Psoas muscle (tissue), 8 donors: ENCODE measurements around the gene RDX. TPM values are rescaled to one million over a fixed set of nuclear protein-coding genes. Genes with fewer than 3 reads are reported as not detected.

ENCODE experiments used
- ATAC-seq, 4 donors: fragments of 200-7000 bp; cut with Tn5 transposase; one replicate each; pipeline ENCODE4 v1.9.1; 2020; ENCODE audit warnings: moderate library complexity in 3 of 4, mild to moderate bottlenecking in 2 of 4
- DNase-seq, 2 donors: peaks; one replicate each; pipeline ENCODE4 v3.0.0-alpha.2; 2020
- H3K27ac ChIP-seq: fragments of 200-600 bp; one replicate; pipeline ENCODE4 v1.8.0; 2022
- H3K27me3 ChIP-seq, 3 donors: fragments of 200-600 bp in 1 of 3; one replicate each; pipeline versions ENCODE4 v1.6.1 to v1.8.0; 2013 to 2022; ENCODE audit warnings: low read length in 2 of 3, mild to moderate bottlenecking in 2 of 3, moderate library complexity in 1 of 3; ENCODE audit not compliant: insufficient read depth in 3 of 3
- H3K36me3 ChIP-seq, 2 donors: fragments of 200-600 bp in 1 of 2; one replicate each; pipeline versions ENCODE4 v1.6.1 to v1.8.0; 2013 to 2022; ENCODE audit warnings: low read depth in 1 of 2, mild to moderate bottlenecking in 1 of 2, moderate library complexity in 1 of 2; ENCODE audit not compliant: insufficient read depth in 1 of 2
- H3K4me1 ChIP-seq: fragments of 200-600 bp; one replicate; pipeline ENCODE4 v1.8.0; 2022
- H3K4me3 ChIP-seq: fragments of 200-600 bp; one replicate; pipeline ENCODE4 v1.8.0; 2022; ENCODE audit warnings: mild to moderate bottlenecking
- H3K9me3 ChIP-seq: fragments of 200-600 bp; one replicate; pipeline ENCODE4 v1.8.0; 2022
- WGBS, 3 donors: extraction: QIAGEN DNeasy Blood & Tissue Kit; methylation state at CpG; one replicate each; pipeline versions ENCODE4 v1.1.6 to v1.1.7; 2013; 5-methylcytosine and 5-hydroxymethylcytosine counted together
- intact Hi-C, 2 donors: fragments of 100-400 bp; cut with DNase I; formaldehyde crosslinking; loops; one replicate each; pipeline versions ENCODE4 v1.11.0 to v1.14.2; 2022
- polyA plus RNA-seq, 3 donors: library from polyadenylated mRNA; stranded (reverse); fragments of 200-250 nt; gene quantifications; one replicate each; pipeline ENCODE4 v1.2.3, GENCODE V29; 2013
- total RNA-seq, 4 donors: library from RNA; stranded (reverse); fragmentation: NEBNext Ultra II Directional in 2 of 4; extraction: Animal tissue kit (Norgen Biotek cat#: 25700) in 2 of 4; gene quantifications; one replicate each; pipeline versions ENCODE4 v1.2.1 to v1.2.4, GENCODE V29; 2021 to 2023
- TF ChIP-seq, protein P1 (sequence below): fragments of 200-600 bp; IDR thresholded peaks from one replicate; pipeline ENCODE4 v1.8.0; 2022; ENCODE audit warnings: antibody characterized with exemption
- donor health status: healthy with polysubstance abuse.
- donor health status: DM: no; HTN: no; CAD: no; lungs with moderate emphysema.
- donor health status: Bipolar disorder and iron deficiency.
- donor health status: healthy.
- donor health status: DM: yes; HTN: yes; CAD: no.
- donor health status: DM: no; HTN: no; CAD: no.
- donor health status: DM: no; HTN: no; CAD: no.
- donor health status: DM: yes; HTN: yes; CAD: no.

RDX gene
- total and polyA plus RNA-seq, 7 donors, result 27.8 to 206 (median 115) TPM

DNA sequence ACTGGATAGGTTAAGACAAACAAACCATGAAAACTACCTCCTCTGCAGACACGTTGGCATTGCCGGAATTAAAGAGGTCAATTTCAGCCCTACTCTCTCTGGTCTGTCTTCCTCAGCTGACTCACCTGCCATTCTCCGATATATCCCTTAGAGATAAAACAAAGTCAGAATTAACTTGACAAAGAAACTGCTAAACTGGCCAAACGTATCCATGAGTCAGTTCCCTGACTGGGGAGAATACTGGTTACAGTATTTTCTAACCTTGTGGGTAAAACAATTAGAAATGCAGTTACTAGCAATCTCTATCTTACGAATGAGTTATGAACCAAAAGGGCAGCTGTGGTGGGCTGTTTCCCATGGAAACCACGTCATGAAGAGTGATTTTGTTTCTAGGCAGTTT, 96.2 kb downstream of the RDX start:
- no peak overlapping the region for H3K27ac ChIP-seq
- H3K4me1 ChIP-seq, result no peaks in the 10 kb centered on the region
- ATAC-seq (no peak), DNase-seq (no peak)
- no peaks in the 10 kb centered on the region for H3K9me3 ChIP-seq
- no peak overlapping the region for H3K4me3 ChIP-seq
- H3K27me3 ChIP-seq, result no peaks in the 10 kb centered on the region
- TF ChIP-seq, protein P1, sequence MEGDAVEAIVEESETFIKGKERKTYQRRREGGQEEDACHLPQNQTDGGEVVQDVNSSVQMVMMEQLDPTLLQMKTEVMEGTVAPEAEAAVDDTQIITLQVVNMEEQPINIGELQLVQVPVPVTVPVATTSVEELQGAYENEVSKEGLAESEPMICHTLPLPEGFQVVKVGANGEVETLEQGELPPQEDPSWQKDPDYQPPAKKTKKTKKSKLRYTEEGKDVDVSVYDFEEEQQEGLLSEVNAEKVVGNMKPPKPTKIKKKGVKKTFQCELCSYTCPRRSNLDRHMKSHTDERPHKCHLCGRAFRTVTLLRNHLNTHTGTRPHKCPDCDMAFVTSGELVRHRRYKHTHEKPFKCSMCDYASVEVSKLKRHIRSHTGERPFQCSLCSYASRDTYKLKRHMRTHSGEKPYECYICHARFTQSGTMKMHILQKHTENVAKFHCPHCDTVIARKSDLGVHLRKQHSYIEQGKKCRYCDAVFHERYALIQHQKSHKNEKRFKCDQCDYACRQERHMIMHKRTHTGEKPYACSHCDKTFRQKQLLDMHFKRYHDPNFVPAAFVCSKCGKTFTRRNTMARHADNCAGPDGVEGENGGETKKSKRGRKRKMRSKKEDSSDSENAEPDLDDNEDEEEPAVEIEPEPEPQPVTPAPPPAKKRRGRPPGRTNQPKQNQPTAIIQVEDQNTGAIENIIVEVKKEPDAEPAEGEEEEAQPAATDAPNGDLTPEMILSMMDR, result no peak
- no peaks in the 10 kb centered on the region for H3K36me3 ChIP-seq
- intact Hi-C loops, result loop anchor here (2.0 to 10.0 kb wide), 5 partner anchors 177 to 1035 kb away; no protein-coding TSS in a partner anchor
- 78 to 89% (median 87%) methylated on average over 6 of the region's 6 CpGs for WGBS, 3 donors

DNA sequence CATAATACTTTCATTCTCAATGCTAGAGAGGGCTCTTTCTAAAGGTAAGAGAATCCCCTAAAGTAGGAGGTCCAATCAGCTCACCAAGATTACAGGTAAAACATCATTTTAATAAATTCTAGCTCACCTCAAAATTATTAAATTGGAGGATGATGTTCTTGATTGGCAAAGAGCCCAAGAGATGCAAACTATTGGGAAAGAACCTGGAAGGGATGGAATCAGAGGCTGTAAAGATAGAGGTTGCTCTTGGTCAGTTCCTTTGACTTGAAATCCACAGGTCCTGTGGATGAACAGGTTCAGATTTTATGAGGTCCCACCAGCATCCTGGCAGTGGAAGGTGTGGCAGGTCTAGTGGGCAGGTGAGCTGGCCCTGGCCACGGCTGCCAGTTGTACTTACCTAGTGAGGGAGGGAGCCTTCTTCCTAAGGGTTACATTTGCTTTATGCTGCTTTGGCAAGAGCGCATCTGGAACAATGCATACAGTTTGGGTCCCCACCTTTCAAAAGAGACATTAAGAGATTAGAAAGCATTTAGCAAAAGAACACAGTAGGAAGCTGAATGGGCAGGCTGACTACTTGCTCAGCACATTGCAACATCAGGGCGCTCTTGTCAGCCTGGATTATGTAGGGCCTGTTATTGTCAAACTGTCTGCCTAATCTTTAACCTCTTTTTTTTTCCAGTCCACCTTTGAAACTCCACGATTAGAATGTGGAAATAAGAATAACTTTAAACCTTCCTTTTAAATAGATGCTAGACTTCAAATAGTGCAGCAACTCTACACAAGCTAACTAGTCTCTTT, 97.0 kb downstream of the RDX start:
- WGBS, 3 donors, result 84 to 88% (median 85%) methylated on average over 4 of the region's 4 CpGs
- H3K9me3 ChIP-seq, result no peaks in the 10 kb centered on the region
- ATAC-seq, result no peak
- H3K36me3 ChIP-seq, result no peaks in the 10 kb centered on the region
- intact Hi-C loops, result loop anchor here in 1 of 2 donors (5.0 kb wide), 1 partner anchor 168 kb away; no protein-coding TSS in a partner anchor
- no peaks in the 10 kb centered on the region for H3K27me3 ChIP-seq
- no peak overlapping the region for H3K27ac ChIP-seq
- no peak overlapping the region for H3K4me3 ChIP-seq
- H3K4me1 ChIP-seq, result no peaks in the 10 kb centered on the region
- TF ChIP-seq, protein P1, result no peak
- no peak for DNase-seq

DNA sequence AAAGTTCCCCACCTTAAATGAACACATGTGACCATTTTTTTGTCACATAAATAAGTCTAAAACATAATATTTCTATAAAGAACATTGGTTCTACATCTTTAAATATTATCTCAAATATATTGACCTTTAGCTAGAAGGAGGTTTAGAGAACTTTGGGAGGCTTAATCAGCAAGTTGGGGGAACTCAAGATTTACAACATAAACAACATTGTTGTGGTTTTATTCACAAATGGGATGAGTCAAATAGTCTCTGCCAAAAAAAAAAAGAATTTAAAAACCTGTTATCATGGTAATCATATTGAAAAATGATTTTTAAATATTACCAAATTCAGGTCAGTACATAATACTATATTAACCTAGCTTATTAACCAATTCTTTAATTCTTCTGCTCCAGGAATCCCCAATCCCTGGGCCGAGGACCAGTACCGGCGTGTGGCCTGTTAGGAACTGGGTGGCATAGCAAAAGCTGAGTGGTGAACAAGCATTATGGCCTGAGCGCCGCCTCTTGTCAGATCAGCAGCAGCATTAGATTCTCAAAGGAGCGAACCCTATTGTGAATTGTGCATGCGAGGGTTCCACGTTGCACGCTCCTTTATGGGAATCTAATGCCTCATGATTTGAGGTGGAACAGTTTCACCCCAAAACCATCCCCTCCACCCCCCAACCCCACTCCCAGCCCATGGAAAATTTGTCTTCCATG, 98.2 kb downstream of the RDX start:
- no peaks in the 10 kb centered on the region for H3K27me3 ChIP-seq
- no peaks in the 10 kb centered on the region for H3K4me1 ChIP-seq
- H3K9me3 ChIP-seq, result no peaks in the 10 kb centered on the region
- H3K27ac ChIP-seq, result no peak overlapping the region
- TF ChIP-seq, protein P1, result no peak
- WGBS, 3 donors, result 91 to 95% (median 92%) methylated on average over 9 of the region's 9 CpGs
- intact Hi-C loops, result loop anchor here in 1 of 2 donors (5.0 kb wide), 1 partner anchor 169 kb away; no protein-coding TSS in a partner anchor
- DNase-seq, result no peak
- no peak for ATAC-seq
- H3K36me3 ChIP-seq, result no peaks in the 10 kb centered on the region
- H3K4me3 ChIP-seq, result no peak overlapping the region

GRCh38 chr11:110196884-110197420, 99.5 kb downstream of the RDX start:
- no peak for ATAC-seq
- Histone ChIP-seq H3K36me3 (no peaks in the 10 kb centered on the region), H3K4me3 (no peak overlapping the region), H3K27ac (no peak overlapping the region), H3K27me3 (no peaks in the 10 kb centered on the region), H3K4me1 (no peaks in the 10 kb centered on the region), H3K9me3 (no peaks in the 10 kb centered on the region)
- intact Hi-C loops, result loop anchor here in 1 of 2 donors (5.0 kb wide), 1 partner anchor 170 kb away; no protein-coding TSS in a partner anchor
- DNase-seq, result no peak
- TF ChIP-seq, protein P1, result no peak
- 79 to 84% (median 80%) methylated on average over 9 of the region's 9 CpGs for WGBS, 3 donors
